ENCODE results near the gene SKA3.
"Not testable (repeated sequence)": the region's sequence is repeated elsewhere in the genome, so short reads cannot be mapped to it uniquely, and the experiment has no call there.

Gene SKA3

DNA sequence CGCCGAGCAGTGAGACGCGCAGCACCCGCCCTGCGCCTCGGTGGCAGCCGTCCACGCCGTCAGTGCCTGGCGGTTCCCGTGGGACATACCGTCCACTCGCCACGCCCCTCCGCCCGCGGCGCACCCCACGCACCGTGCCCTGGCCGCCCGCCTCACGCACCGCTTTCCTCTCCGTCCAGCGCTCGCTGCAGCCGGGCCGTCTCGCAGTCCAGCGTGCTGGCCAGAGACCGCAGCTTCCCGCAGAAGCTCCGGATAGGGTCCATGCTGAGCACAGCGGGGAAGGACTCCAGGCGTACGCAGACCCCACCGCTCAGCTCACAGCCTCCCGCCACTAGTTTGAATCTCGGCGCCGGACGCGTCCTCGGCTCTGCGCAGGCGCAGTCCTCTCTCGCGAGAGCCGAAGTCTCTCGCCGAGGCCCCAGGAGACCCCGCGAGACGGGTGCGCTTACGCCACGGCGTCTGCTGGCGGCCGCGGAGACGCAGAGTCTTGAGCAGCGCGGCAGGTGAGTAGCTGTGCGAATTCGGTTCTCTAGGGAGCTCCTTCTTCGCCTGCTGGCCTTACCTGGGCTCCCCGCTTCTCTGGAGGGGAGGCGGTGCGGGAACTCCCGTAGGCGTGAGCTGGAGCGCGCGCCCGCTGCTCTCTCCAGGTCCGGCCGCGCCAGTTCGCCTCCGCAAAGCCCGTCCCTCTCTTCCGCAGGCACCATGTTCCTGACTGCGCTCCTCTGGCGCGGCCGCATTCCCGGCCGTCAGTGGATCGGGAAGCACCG is at the start of gene SKA3, which contains the start of gene MRPL57:
Gene SKA3 (minus strand): TSS at position 338 of the 767 bp plus-strand sequence. CDS start 75 bp downstream, at position 263.
Gene MRPL57 (plus strand): TSS at position 444 of the 767 bp plus-strand sequence. CDS start 259 bp downstream, at position 703.
- peak; percentile 87 to 90 for DNase-seq (ENCODE audit: low read depth in 2 of 2)

DNA sequence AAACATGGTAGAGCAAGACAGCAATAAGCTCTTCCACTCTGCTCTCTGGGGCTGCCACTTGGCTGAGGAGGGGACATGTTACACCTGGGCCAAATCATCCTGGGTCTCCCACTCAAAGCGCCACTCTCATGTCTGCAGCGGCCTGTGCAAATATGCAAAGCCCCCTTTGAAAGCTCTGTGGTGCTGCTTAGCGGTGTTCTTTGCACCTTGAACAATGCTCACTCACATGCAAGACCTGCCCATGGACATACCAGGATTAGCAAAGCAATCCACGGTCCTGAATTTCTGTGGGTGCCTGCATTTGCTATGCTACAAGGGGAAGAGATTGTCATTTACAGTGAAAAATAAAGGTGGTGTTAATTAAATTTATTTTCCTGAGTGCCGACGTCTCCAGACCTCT is 48.7 kb upstream of the SKA3 start:
- DNase-seq (ENCODE audit: low read depth in 2 of 2) = no peak

DNA sequence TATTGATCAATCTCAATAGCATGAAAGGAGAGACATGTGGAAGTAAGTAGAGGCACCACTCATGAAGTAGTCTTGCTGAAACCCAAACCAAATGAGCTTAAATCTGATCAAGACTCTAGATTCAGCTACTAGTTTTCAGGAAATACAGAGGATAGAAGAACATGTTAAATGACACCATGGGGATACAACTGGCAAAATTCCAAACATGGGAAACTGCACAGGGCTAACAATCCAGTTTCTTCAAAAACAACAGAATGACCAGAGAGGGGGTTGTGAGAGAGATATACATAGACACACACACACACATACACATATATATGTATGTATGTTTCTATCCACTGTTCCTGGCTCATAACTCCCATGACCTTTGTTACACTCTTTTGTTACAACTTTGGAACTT is 44.9 kb upstream of the SKA3 start:
- no peak for DNase-seq (ENCODE audit: low read depth in 2 of 2)

DNA sequence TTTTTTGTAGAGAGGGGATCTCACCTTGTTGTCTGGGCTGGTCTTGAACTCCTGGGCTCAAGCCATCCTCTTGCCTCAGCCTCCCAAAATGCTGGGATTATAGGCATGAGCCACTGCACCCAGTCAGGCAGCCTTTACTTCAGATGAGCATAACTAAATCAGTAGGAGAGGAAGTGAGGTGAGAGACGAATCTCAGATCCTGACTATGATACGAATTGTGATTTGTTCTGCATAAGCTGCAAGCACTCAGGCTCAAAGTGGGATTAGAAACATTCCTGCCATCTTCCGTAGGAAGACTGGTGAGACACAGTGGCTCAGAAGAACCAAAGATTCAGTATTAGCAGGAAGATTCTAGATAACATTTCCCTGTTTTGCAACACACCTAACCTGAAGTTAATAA is 43.4 kb upstream of the SKA3 start:
- DNase-seq (ENCODE audit: low read depth in 2 of 2) = not testable (repeated sequence)

DNA sequence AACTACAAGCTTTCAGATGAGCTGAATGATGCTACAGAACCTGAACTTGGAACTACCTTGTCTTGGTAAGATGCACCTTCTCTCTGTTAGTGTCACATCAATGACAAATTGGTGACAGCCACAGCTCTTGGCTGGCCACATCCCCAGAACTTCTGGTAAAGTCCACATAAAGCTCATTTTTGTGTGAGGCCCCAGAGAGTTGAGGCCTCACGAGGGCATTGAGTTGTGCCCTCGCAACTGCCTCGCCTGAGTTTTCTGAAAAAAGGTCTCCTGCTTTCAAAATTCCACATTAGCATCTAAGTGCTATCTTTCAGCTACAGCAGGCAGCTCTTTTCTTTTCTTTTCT is 42.7 kb upstream of the SKA3 start:
- no peak for DNase-seq (ENCODE audit: low read depth in 2 of 2)

DNA sequence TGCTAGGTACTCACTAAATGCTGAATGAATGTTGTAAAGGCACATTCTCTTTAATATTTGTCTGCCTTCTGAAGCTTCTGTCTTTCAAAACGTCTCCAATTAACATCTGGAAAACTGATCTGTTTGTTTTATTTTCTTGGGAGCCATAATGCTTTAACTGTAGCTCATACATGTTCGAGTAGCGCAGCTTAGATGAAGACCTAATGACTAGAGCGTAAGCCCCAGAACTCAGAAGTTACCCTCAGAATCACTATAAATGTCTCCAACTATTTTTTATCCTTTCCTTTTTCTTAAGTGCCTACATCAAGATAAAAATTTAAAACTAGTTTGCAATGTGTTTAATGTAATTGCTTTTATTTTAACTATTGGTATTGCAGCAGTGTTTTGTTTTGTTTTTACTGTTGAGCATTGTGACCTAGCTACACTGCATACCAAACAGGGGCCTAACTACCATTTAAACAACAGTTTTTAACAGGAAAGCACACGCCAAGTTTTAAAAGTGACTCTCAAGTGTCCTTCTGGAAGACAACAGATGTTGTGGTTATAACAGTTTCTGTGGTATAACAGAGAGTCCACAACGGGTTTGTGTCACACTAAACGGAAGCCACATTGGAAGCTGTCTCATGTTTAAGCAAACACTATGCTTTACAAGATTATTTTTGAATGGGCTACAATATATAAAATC is 42.1 kb upstream of the SKA3 start:
- no peak for DNase-seq (ENCODE audit: low read depth in 2 of 2)

DNA sequence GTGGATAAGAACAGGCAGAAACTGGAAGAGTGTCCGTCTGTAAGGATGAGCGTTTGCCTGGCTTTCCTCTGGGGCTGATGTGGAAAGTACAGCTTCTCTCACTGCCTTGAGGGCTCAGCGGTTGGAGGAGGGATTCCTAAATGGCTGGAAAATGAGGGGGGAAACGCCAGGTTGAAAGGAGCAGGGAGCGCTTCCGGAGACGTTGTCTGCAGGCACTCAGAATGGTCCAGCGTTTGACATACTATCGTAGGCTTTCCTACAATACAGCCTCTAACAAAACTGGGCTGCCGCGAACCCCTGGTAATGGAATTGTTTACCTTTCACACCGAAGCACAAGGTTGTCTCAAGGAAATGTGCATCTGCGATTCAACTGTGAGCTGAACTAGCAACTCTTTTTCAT is 40.0 kb upstream of the SKA3 start:
- no peak for DNase-seq (ENCODE audit: low read depth in 2 of 2)

DNA sequence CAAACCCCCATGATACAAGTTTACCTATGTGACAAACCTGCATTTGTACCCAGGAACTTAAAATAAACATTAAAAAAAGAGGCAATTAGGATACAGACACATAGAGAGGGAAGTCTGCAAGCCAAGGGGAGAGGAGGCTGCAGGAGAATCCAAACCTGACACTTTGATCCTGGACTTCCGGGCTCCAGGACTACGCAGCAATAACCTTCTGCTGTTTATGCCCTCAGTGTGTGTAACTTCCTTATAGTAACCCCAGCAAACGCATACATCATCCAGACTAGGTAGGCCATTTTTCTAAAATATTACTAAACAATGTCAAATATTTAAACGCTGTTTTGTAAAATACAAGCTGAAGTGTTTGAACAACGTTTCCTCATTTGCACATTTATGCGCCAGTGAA is 39.1 kb upstream of the SKA3 start:
- not testable (repeated sequence) for DNase-seq (ENCODE audit: low read depth in 2 of 2)

DNA sequence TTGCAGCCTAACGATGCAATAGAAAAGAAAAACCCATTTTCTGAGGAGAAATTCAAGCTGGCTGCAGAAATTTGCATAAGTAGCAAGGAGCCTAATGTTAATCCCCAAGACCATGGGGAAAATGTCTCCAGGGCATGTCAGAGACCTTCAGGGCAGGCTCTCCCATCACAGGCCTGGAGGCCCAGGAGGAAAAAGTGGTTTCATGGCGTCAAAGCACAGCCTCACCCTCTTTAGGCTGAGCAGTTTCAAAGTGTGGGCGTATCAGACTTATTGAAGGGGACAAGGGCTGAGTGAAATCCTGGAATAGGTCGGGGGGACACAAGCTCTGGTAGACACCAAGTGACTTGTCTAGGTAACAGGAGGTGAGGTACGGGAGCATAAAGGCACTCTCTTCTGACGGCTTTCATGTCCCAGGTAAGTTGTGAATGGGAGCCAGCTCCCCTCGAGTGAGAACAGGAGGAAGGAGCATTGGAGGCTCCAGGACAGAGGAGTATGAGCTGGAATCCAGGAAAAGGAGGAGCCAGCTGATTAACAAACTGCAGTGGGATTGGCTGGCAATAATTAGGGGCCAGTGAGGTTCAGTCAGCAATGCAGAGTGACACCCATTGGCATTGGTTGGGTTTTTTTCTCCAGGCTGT is 35.9 kb upstream of the SKA3 start:
- no peak for DNase-seq (ENCODE audit: low read depth in 2 of 2)

DNA sequence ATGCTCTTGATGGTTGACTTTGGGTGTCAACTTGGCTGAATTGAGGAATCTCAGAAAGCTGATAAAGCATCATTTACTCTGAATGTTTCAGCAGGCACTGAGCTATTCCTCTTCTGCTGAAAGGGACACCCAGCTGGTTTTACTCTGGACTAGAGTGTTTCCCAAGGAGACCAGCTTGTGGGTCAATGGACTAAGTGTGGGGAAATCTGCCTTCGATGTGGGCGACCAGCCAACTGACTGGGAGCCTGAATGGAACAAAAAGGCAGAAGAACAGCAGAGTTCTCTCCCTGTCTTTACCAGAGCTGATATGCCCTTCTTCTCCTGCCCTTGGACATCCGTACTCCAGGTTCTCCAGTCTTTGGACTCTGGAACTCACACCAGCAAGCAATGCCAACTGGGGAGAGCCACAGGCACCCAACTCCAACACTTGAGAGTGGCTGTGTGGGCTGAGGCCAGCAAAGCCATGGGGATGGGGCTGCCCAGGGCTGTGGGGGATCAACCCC is 32.4 kb upstream of the SKA3 start:
- DNase-seq (ENCODE audit: low read depth in 2 of 2) = no peak

DNA sequence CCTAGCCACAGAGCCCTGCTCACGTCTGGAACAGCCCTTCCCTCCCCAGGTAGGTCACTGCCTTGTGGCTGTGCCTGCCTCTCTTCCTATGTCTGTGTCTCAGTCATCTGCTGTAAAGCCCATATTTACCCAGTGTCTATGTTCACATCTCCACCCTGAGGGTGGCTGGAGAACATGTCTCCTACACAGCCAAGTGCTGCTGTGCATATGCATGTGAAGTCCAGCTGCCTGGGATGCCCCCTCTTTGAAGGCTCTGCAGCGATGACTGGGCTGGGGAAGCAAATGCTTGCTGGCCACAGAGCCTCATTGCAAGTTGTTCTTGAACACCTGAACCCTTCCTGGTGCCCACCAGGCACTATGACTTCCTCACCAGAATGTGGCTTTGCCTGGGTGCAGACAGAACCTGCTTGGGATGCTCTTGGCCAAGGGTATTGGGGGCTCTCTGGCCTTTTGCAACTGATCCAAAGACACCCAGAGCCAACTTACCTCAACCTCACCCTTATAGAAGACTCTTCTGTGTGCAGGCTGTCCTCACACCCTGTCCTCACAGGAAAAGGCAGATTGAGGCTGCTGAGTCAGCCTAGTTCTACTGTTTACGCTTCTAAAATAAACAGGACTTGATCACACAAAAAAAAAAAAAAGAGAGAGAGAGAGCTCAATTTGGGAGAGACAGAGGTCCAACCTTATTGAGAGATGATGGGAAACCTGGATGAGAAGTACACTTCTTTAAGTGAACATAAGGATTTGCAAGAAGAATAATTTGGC is 26.6 kb upstream of the SKA3 start:
- no peak for DNase-seq (ENCODE audit: low read depth in 2 of 2)

DNA sequence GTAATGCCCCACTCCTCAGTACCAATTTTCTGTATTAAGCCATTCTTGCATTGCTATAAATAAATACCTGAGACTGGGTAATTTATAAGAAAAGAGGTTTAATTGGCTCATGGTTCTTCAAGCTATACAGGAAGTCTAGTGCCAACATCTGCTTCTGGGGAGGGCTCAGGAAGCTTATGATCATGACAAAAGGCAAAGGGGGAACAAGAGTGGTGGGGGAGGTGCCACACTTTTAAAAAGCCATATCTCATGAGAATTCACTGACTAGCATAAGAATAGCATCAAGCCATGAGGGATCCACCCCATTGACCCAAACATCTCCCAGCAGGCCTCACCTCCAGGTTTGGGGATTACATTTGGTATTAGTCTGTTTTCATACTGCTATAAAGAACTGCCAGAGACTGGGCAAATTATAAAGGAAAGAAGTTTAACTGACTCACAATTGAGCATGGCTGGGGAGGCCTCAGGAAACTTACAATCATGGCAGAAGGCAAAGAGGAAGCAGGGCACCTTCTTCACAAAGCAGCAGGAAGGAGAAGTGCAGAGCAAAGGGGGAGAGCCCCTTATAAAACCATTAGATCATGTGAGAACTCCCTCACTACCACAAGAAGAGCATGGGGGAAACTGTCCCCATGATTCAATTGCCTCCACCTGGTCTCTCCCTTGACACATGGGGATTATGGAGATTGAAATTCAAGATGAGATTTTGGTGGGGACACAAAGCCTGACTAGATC is 25.3 kb upstream of the SKA3 start:
- DNase-seq (ENCODE audit: low read depth in 2 of 2) = not testable (repeated sequence)

DNA sequence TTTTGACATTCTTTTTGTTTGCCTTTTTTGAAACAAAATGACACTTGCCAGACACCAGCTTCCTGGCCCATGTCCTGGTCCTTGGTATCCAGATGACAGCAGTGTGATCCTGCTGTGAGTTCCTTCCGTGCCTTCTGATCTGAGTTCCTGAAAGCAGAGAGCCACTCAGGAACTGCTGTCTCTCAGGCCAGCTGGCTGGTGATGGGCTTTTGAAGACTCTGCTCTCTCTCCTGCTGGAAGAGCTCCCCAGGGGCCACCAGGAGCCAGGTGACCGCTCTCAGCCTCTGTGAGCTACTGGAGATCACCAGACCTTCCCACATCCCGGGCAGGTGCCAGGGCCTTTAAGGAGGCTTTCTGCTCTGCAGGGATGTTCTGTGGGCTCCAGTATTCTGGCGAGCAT is 22.0 kb upstream of the SKA3 start:
- not testable (repeated sequence) for DNase-seq (ENCODE audit: low read depth in 2 of 2)

DNA sequence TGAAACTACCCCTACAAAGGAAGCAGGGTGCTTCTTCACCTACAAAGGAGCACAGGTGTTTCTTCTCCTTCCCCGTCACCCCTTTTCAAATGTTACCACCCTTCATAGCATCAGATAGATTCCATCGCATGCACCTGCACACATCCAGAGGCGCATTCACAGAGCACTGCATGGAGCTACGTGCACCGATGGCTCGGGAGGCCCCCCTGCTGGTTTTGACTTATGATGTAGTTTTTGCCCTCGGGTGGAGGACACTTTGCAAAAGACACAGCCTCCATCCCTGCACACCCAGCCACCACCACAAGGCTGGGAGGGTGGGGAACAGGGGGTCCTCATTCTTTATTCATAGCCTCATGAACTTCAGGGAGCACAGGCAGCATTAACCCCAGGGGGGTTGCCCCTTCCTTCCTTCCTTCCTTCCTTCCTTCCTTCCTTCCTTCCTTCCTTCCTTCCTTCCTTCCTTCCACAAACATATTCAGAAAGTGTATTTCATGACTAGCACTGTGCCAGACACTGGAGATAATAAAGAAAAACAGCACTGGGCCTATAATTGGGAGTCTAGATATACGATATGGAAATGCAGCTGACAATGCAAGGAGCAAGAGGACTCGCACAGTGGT is 21.4 kb upstream of the SKA3 start:
- not testable (repeated sequence) for DNase-seq (ENCODE audit: low read depth in 2 of 2)

DNA sequence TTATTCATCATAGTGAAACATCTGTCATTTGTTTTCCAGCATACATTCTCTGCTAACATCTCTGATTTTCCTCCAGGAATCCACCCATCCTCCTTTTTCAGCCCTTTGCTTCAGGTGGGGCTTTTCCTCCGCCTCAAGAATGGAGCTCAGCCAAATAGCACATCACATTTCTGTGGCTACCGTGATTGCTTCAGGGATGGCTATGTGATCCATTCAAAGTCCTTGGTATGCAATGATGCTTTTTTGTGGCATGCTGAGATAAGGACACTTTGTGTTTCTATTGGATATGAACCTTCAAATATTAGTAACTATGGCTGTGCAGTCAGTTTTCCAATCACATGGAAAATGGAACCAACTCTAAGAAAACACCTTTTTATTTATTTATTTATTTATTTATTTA is 18.4 kb upstream of the SKA3 start:
- DNase-seq (ENCODE audit: low read depth in 2 of 2) = not testable (repeated sequence)

DNA sequence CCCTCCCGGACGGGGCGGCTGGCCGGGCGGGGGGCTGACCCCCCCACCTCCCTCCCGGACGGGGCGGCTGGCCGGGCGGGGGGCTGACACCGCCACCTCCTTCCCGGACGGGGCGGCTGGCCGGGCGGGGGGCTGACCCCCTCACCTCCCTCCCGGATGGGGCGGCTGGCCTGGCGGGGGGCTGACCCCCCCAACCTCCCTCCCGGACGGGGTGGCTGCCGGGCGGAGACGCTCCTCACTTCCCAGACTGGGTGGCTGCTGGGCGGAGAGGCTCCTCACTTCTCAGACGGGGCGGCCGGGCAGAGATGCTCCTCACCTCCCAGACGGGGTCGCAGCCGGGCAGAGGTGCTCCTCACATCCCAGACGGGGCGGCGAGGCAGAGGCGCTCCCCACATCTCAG is 10.1 kb upstream of the SKA3 start:
- not testable (repeated sequence) for DNase-seq (ENCODE audit: low read depth in 2 of 2)

DNA sequence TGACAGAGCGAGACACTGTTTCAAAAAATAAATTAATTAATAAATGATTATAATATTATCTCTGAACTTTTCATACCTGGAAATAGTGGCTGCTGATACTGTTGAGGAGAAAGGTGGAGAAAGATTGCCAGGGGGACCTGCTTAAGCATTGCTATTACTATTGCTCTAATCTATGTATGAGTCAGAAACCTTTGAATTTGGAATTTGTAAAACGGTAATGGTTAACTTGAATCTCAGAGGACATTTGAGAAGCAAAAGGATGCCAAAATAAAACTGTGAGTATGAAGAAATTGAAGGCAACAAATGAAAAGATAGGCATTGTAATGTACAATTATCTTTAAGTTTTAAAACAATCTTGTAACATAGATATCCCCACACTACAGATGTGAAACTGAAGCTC is 5.3 kb upstream of the SKA3 start:
- DNase-seq (ENCODE audit: low read depth in 2 of 2) = no peak

DNA sequence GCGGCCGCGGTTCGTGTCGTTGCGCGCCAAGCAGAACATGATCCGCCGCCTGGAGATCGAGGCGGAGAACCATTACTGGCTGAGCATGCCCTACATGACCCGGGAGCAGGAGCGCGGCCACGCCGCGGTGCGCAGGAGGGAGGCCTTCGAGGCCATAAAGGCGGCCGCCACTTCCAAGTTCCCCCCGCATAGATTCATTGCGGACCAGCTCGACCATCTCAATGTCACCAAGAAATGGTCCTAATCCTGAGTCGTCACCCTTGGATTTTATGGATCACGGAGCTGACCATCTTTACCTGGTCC is 581 bp upstream of the SKA3 start:
- peak in 1 of 2 experiments; percentile 21 for DNase-seq (ENCODE audit: low read depth in 2 of 2)

DNA sequence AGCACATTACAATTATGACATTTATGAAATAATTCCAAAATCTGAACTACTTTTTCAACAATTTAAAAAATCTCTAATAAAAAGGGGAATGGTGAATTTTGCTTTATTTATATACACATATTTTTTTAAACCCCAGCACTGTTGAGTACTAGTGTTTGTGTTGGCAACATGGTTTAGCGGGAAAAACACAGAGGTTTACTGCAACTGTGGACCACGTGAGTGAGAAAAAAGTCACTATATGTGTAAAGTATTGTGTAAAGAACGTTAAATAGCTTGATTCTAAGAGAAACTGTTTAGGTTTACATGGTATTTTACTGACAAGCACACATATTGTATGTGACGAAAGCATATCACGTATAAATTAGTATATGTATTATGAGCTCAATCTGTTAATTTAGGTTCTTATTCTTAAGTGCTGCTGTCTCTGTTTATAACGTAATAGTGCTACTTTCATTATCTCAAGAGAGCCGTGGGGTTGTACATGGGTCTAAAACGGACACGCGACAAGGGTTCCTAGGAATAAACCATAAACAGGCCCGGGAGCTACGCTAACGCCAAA is 617 bp downstream of the SKA3 start:
- no peak for DNase-seq (ENCODE audit: low read depth in 2 of 2)

DNA sequence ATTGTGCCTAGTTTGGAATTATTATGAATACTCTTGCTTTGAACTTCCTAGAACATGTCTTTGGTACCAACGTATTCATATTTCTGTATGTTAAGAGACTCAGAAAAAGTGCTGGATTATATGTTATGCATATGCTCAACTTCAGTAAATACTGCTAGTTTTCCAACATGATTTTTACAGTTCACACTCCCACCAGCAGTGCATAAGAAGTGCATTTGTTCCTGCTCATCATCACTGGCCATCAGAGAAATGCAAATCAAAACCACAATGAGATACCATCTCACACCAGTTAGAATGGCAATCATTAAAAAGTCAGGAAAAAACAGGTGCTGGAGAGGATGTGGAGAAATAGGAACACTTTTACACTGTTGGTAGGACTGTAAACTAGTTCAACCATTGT is 2.6 kb downstream of the SKA3 start:
- DNase-seq (ENCODE audit: low read depth in 2 of 2) = not testable (repeated sequence)

DNA sequence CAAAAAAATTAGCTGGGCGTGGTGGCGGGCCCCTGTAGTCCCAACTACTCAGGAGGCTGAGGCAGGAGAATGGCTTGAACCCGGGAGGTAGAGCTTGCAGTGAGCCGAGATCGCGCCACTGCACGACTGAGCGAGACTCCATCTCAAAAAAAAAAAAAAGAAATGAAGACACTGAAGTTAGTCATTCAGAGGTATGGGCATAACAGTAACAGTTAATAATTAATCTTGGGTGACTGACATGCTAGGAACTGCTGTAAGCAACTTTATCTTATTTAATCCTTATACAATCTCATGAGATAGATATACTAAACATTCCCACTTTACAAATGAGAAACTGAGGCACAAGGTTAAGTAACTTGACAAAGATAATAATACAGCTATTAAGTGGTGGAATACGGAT is 4.9 kb downstream of the SKA3 start:
- no peak for DNase-seq (ENCODE audit: low read depth in 2 of 2)

All from stimulated activated CD4-positive, alpha-beta T cell treated with anti-CD3 and anti-CD28 coated beads, Interleukin-12 subunit alpha, Interleukin-12 subunit beta, amount 100 ng/mL, for 24 hours (primary cell).